ENCODE results near the gene KCNC4. TPM values are rescaled to one million over a fixed set of nuclear protein-coding genes. Genes with fewer than 3 reads are reported as not detected.

Gene KCNC4
- total RNA-seq, 2 donors from 2014 or later = 6.7 to 8.4 TPM

- Histone ChIP-seq H3K9me3 (no peaks in the 10 kb centered on the region), H3K4me3 (no peak overlapping the region)
- intact Hi-C loops (cut with DNase I) = no loop called here
Observed at GRCh38 chr1:110213143-110213540, 3.0 kb downstream of the KCNC4 start.

GRCh38 chr1:110214454-110215404, 4.6 kb downstream of the KCNC4 start:
- DNase-seq = no peak
- TF ChIP-seq, protein P1, sequence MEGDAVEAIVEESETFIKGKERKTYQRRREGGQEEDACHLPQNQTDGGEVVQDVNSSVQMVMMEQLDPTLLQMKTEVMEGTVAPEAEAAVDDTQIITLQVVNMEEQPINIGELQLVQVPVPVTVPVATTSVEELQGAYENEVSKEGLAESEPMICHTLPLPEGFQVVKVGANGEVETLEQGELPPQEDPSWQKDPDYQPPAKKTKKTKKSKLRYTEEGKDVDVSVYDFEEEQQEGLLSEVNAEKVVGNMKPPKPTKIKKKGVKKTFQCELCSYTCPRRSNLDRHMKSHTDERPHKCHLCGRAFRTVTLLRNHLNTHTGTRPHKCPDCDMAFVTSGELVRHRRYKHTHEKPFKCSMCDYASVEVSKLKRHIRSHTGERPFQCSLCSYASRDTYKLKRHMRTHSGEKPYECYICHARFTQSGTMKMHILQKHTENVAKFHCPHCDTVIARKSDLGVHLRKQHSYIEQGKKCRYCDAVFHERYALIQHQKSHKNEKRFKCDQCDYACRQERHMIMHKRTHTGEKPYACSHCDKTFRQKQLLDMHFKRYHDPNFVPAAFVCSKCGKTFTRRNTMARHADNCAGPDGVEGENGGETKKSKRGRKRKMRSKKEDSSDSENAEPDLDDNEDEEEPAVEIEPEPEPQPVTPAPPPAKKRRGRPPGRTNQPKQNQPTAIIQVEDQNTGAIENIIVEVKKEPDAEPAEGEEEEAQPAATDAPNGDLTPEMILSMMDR (IDR thresholded peaks at IDR 0.05) = no peak
- Histone ChIP-seq H3K36me3 (no peaks in the 10 kb centered on the region), H3K4me3 (no peak overlapping the region), H3K9ac (ENCODE audit: low read depth in 2 of 2, low read length in 2 of 2) (no peak overlapping the region), H3K27ac (no peak overlapping the region), H3K27me3 (no peaks in the 10 kb centered on the region), H3K4me1 (no peaks in the 10 kb centered on the region), H3K9me3 (no peaks in the 10 kb centered on the region)
- intact Hi-C loops (cut with DNase I) = no loop called here

More at GRCh38 chr1:110213143-110213540, 3.0 kb downstream of the KCNC4 start:
- Histone ChIP-seq H3K9ac (ENCODE audit: low read depth in 2 of 2, low read length in 2 of 2) (no peak overlapping the region), H3K4me1 (no peaks in the 10 kb centered on the region), H3K27ac (no peak overlapping the region), H3K36me3 (no peaks in the 10 kb centered on the region), H3K27me3 (no peaks in the 10 kb centered on the region)
- TF ChIP-seq, protein P1 (IDR thresholded peaks at IDR 0.05) = no peak
- no peak for DNase-seq

DNA sequence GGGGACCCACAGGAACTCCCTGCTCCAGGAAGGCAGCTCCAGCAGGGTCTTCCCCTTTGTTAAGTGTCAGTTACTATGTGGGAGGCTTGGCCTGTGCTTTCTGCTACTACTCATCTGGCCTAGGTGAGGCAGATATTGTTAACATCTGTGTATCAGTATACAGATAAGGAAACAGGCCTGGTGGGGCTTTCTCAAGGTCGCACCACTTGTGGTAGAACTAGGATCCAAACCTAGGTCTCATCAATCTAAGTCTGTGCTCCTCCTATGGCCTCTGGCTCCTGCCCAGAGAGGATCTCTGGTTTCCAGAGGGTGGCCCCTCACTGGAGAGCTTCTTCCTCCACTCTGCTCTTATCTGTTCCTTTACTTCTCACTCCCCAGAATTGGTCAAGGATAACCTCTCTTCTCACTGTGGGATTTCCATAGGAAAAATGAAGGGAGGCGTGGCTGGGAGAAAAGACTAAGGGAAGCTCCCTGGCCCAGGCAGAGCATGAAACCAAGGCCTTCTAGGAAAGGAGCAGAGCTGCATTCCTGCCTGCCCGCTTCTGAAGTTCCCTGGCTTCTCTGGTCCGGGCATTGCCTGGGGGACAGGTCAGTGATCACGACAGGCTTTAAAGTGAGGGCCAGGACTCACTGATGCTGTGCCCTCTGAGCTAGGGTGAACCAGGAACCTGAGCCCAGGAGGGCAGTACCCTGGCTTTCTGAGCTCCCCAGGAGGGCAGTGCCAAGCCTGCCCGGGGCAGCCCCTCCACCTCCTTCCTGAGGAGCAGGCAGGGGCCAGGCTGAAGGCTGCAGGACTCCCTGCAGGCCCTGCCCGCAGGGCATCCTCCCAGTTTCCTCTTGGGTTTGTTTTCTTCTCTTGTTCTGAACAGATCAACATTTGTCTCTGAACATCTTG, 5.8 kb downstream of the KCNC4 start:
- Histone ChIP-seq H3K27me3 (no peaks in the 10 kb centered on the region), H3K9me3 (no peaks in the 10 kb centered on the region), H3K4me1 (no peaks in the 10 kb centered on the region), H3K9ac (ENCODE audit: low read depth in 2 of 2, low read length in 2 of 2) (no peak overlapping the region), H3K4me3 (no peak overlapping the region), H3K36me3 (no peaks in the 10 kb centered on the region), H3K27ac (no peak overlapping the region)
- DNase-seq = no peak
- TF ChIP-seq, protein P1 (IDR thresholded peaks at IDR 0.05) = no peak
- intact Hi-C loops (cut with DNase I) = no loop called here

DNA sequence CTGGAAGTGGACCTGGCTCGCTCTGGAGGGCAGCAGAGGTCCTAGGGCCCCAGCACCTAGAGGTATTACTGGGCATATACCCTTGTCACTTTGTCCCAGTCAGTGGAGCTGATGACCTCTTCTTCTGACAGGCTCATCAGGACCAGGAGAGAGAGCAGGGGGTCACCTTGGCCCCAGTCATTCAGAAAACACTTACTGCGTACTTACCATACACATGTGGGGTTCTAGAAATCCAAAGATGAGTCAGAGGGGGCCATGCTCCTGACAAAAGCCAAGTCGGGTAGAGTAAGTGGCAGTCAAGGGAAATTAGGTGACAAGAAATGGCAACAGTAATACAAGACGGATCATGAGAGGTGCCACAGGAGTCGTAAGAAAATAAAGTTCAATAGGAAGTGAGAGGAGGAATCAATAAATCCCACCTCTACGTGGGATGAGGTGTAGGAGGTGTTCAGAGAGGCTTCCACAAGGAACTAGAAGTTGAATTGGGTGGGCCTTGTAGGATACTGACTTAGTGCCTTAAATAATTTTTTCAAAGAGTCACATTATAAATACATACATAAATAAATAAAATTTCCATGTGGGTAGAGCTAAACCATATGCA, 6.8 kb downstream of the KCNC4 start:
- no peak overlapping the region for H3K9ac ChIP-seq (ENCODE audit: low read depth in 2 of 2, low read length in 2 of 2)
- TF ChIP-seq, protein P1 (IDR thresholded peaks at IDR 0.05) = no peak
- no peak for DNase-seq
- no peaks in the 10 kb centered on the region for H3K27me3 ChIP-seq
- H3K4me3 ChIP-seq = no peak overlapping the region
- no peaks in the 10 kb centered on the region for H3K36me3 ChIP-seq
- no peaks in the 10 kb centered on the region for H3K4me1 ChIP-seq
- intact Hi-C loops (cut with DNase I) = no loop called here
- no peaks in the 10 kb centered on the region for H3K9me3 ChIP-seq
- no peak overlapping the region for H3K27ac ChIP-seq

DNA sequence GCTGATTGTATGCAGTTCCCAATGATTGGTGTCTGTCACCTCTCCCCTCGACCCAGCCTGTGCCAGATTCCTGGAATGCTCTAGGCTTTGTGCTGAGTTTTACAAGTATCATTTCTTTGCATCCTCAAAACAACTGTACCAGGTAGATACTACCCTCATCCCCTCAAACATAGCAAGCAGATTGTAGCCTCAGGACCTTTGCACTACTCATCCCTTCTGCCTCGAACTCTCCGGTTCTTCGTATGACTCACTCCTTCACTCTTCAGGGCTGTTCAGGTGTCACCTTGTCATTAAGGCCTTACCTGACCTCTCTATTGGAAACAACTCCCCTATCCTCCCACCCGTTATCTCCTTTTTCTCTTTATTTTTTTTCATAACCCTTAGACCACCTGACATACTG, 8.0 kb downstream of the KCNC4 start:
- TF ChIP-seq, protein P1 (IDR thresholded peaks at IDR 0.05) = no peak
- DNase-seq = no peak
- H3K9me3 ChIP-seq = no peaks in the 10 kb centered on the region
- H3K27me3 ChIP-seq = no peaks in the 10 kb centered on the region
- H3K27ac ChIP-seq = no peak overlapping the region
- H3K36me3 ChIP-seq = no peaks in the 10 kb centered on the region
- no peak overlapping the region for H3K9ac ChIP-seq (ENCODE audit: low read depth in 2 of 2, low read length in 2 of 2)
- no peak overlapping the region for H3K4me3 ChIP-seq
- no peaks in the 10 kb centered on the region for H3K4me1 ChIP-seq
- intact Hi-C loops (cut with DNase I) = no loop called here

All from colonic mucosa (tissue), 4 donors.